Left renal pelvis (tissue), 4 donors: Measurements from ENCODE around the gene SMCO3. TPM values are rescaled to one million over a fixed set of nuclear protein-coding genes. Genes with fewer than 3 reads are reported as not detected.

Source experiments
- polyA plus RNA-seq, 4 donors: library from polyadenylated mRNA; unstranded; fragments of 120-200 nt; gene quantifications; one replicate each; pipeline ENCODE4 v1.2.1, GENCODE V29; 2013; ENCODE audit not compliant: insufficient read length in 4 of 4

SMCO3 gene
- polyA plus RNA-seq, 4 donors, result 0.23 to 3.1 (median 2.5) TPM

Other genes starting within 250 kb of the SMCO3 start
- gene PLBD1, start 246.3 kb downstream of the SMCO3 start, polyA plus RNA-seq, result 10 to 100 TPM; 36.5 to 56.7 (median 49.2) TPM
- gene GUCY2C, start 117.6 kb downstream of the SMCO3 start, polyA plus RNA-seq, result under 1 TPM; 0.29 to 0.63 (median 0.47) TPM
- gene WBP11, start 10.7 kb downstream of the SMCO3 start, polyA plus RNA-seq, result 100 to 1,000 TPM in 2 of 4 donors, 10 to 100 TPM in 2; 72.1 to 127 (median 105) TPM
- gene C12orf60, start 10.5 kb downstream of the SMCO3 start, polyA plus RNA-seq, result 1 to 10 TPM; 1.4 to 5.9 (median 5.0) TPM
- gene ART4, start 29.3 kb upstream of the SMCO3 start, polyA plus RNA-seq, result under 1 TPM; 0.07 to 0.42 (median 0.12) TPM
- 100 to 1,000 TPM in 1 of 4 donors, 10 to 100 TPM in 3; 28.8 to 422 (median 81.6) TPM for gene MGP, start 71.7 kb upstream of the SMCO3 start, polyA plus RNA-seq
- gene ERP27, start 124.4 kb upstream of the SMCO3 start, polyA plus RNA-seq, result 10 to 100 TPM in 3 of 4 donors, under 1 TPM in 1; 0.46 to 33.2 (median 28.2) TPM
- 10 to 100 TPM; 43.1 to 67.6 (median 55.7) TPM for gene ARHGDIB, start 147.4 kb upstream of the SMCO3 start, polyA plus RNA-seq
- gene PDE6H, start 158.9 kb upstream of the SMCO3 start, polyA plus RNA-seq, result not detected